Body of pancreas (tissue), 4 donors: ENCODE measurements around the gene CDC42SE1. TPM values are rescaled to one million over a fixed set of nuclear protein-coding genes. Genes with fewer than 3 reads are reported as not detected.

Experiments used
- ATAC-seq: fragments of 150-250 bp; one replicate; pipeline ENCODE4 v1.9.1; 2016
- DNase-seq, 4 donors: peaks; one replicate each; pipeline ENCODE4 v3.0.0-alpha.2; 2019
- H3K27ac ChIP-seq, 4 donors: fragments of 200-600 bp; sonication (generic); 1 replicate in 3 of 4; 2 replicates in 1 of 4; pipeline versions ENCODE4 v1.5.1 to v1.6.1; 2016 to 2019; ENCODE audit warnings: mild to moderate bottlenecking in 1 of 4, mixed read lengths in 1 of 4, moderate library complexity in 1 of 4
- H3K27me3 ChIP-seq, 2 donors: fragments of 200-600 bp; sonication (generic); one replicate each; pipeline ENCODE4 v1.6.0; 2016; ENCODE audit warnings: mild to moderate bottlenecking in 1 of 2
- H3K36me3 ChIP-seq, 2 donors: fragments of 200-600 bp; sonication (generic); replicated peaks in 1 of 2; 2 replicates each; pipeline ENCODE4 v1.5.1; 2016; ENCODE audit warnings: low read depth in 2 of 2; ENCODE audit not compliant: insufficient read depth in 1 of 2
- H3K4me1 ChIP-seq: fragments of 200-600 bp; sonication (generic); one replicate; pipeline ENCODE4 v1.6.0; 2016
- H3K4me3 ChIP-seq, 2 donors: fragments of 200-600 bp; sonication (generic); 1 replicate in 1 of 2; 2 replicates in 1 of 2; pipeline ENCODE4 v1.5.1; 2016 to 2019
- H3K9me3 ChIP-seq, 3 donors: fragments of 200-600 bp; sonication (generic); 1 replicate in 2 of 3; 2 replicates in 1 of 3; pipeline ENCODE4 v1.5.1; 2016
- CTCF ChIP-seq, 7 experiments: fragments of 450-650 bp in 4 of 7; fragments of 200-600 bp in 3 of 7; sonication (generic) in 3 of 7; IDR thresholded peaks; one replicate each; pipeline ENCODE4 v1.5.1; 2016 to 2019; ENCODE audit warnings: antibody characterized with exemption in 7 of 7
- POLR2A ChIP-seq, 3 donors: fragments of 450-650 bp; IDR thresholded peaks; one replicate each; pipeline ENCODE4 v1.6.1; 2016; ENCODE audit warnings: antibody characterized with exemption in 3 of 3, mild to moderate bottlenecking in 2 of 3
- WGBS, 2 donors: methylation state at CpG; one replicate each; pipeline ENCODE4 v1.1.5; 2017; 5-methylcytosine and 5-hydroxymethylcytosine counted together
- intact Hi-C: fragments of 100-400 bp; cut with DNase I; formaldehyde crosslinking; loops from one replicate; pipeline ENCODE4 v1.15.1; 2023
- total RNA-seq, 2 donors: library from RNA; depleted of rRNA; stranded (reverse); fragments of >200 nt; gene quantifications; one replicate each; pipeline ENCODE4 v1.1.0, GENCODE V29; 2016

CDC42SE1 gene
- total RNA-seq, 2 donors from 2014 or later: 40.2 to 43.8 TPM

DNA sequence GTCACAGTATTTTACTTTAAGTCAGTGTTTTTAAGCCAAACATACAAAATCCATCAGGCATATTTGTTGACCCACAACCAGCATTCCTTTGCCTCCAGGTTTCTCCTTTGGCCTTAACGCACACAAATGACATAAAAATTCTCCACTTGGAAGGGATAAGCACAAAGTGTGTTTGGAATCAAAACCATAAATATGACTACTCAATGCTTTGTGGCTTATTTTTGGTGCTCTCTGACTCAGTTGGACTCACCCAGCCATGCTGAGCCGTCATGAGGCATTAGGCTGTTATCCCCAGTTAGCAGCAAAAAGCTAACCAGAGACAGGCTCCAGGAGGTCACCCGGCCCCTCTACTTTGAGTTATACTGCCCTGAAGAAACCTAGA, 50.2 kb downstream of the CDC42SE1 start:
- Histone ChIP-seq H3K36me3 (no peaks in the 10 kb centered on the region), H3K4me1 (peaks cover 59% of the 10 kb centered on the region), H3K27ac (peak overlapping the region; percentile 71 to 94 (median 86)), H3K27me3 (no peaks in the 10 kb centered on the region), H3K9me3 (no peaks in the 10 kb centered on the region), H3K4me3 (peak overlapping the region in 1 of 2 donors; percentile 17)
- no peak for TF ChIP-seq CTCF (IDR thresholded peaks at IDR 0.05)
- no peak for TF ChIP-seq POLR2A (IDR thresholded peaks at IDR 0.05)
- DNase-seq: no peak
- ATAC-seq: no peak
- WGBS, 2 donors: 40 to 50% methylated on average over 3 of the region's 3 CpGs
- intact Hi-C loops: no loop called here

GRCh38 chr1:151008244-151009205, 50.9 kb downstream of the CDC42SE1 start, which contains the start of gene PRUNE1:
TSS of gene PRUNE1 (plus strand) at chr1:151008449. CDS start at chr1:151008633, 184 bp downstream.
- peak in 2 of 3 donors; percentile 52 to 61 for TF ChIP-seq POLR2A (IDR thresholded peaks at IDR 0.05)
- TF ChIP-seq CTCF (IDR thresholded peaks at IDR 0.05): peak in 3 of 7 experiments; percentile 7 to 27 (median 11)
- Histone ChIP-seq H3K4me1 (peaks cover 60% of the 10 kb centered on the region), H3K4me3 (peak within 1 kb of the TSS; percentile 17 to 49), H3K9me3 (no peaks in the 10 kb centered on the region), H3K27ac (peak within 1 kb of the TSS; percentile 71 to 94 (median 86)), H3K27me3 (no peaks in the 10 kb centered on the region), H3K36me3 (no peaks in the 10 kb centered on the region)
- DNase-seq (peak; percentile 97 to 98 (median 98)), ATAC-seq (peak; percentile 90)
- intact Hi-C loops: no loop called here
- 1% methylated on average over 25 to 66 of the region's 69 CpGs for WGBS, 2 donors

GRCh38 chr1:151007853-151008243, 51.6 kb downstream of the CDC42SE1 start:
- no peak for ATAC-seq
- intact Hi-C loops: no loop called here
- TF ChIP-seq CTCF (IDR thresholded peaks at IDR 0.05) (no peak), POLR2A (IDR thresholded peaks at IDR 0.05) (no peak)

GRCh38 chr1:151006327-151007052, 52.9 kb downstream of the CDC42SE1 start, which contains the start of gene MINDY1:
TSS of gene MINDY1 (minus strand) at chr1:151006902. CDS start at chr1:151002617, 4,285 bp downstream.
- no peaks in the 10 kb centered on the region for H3K27me3 ChIP-seq
- WGBS, 2 donors: 0% methylated on average over 18 of the region's 18 CpGs
- DNase-seq: peak; percentile 78 to 85 (median 82)
- peak within 1 kb of the TSS; percentile 54 to 59 for H3K4me3 ChIP-seq
- peak within 1 kb of the TSS; percentile 7 to 94 (median 86) for H3K27ac ChIP-seq
- peaks cover 62% of the 10 kb centered on the region for H3K4me1 ChIP-seq
- H3K9me3 ChIP-seq: no peaks in the 10 kb centered on the region
- TF ChIP-seq CTCF (IDR thresholded peaks at IDR 0.05): peak; percentile 22 to 66 (median 56)
- peak; percentile 55 to 93 (median 91) for TF ChIP-seq POLR2A (IDR thresholded peaks at IDR 0.05)
- intact Hi-C loops: no loop called here
- peak; percentile 72 for ATAC-seq
- H3K36me3 ChIP-seq: no peaks in the 10 kb centered on the region

More at GRCh38 chr1:151007853-151008243, 51.6 kb downstream of the CDC42SE1 start:
- Histone ChIP-seq H3K27ac (peak overlapping the region; percentile 55 to 94 (median 86)), H3K36me3 (no peaks in the 10 kb centered on the region), H3K9me3 (no peaks in the 10 kb centered on the region), H3K4me1 (peaks cover 60% of the 10 kb centered on the region), H3K4me3 (no peak overlapping the region), H3K27me3 (no peaks in the 10 kb centered on the region)
- DNase-seq: no peak
- 7 to 9% methylated on average over 4 of the region's 4 CpGs for WGBS, 2 donors
